A172 (cell line): ENCODE measurements around the gene MUC3A. TPM values are rescaled to one million over a fixed set of nuclear protein-coding genes. Genes with fewer than 3 reads are reported as not detected.

Source experiments
- DNase-seq: peaks from one replicate; pipeline ENCODE4 v3.0.0-alpha.2; 2015; ENCODE audit warnings: low spot score
- total RNA-seq: library from RNA; depleted of rRNA; stranded (reverse); fragments of >200 nt; shearing (Covaris generic); gene quantifications from 2 replicates; pipeline ENCODE4 v1.2.3, GENCODE V29; 2014; rRNA removed

MUC3A gene
- total RNA-seq, 1 experiment from 2014 or later, result not detected

GRCh38 chr7:101017064-101017777 lies 67.9 kb downstream of the MUC3A start:
- DNase-seq, result peak; percentile 93

Other genes starting within 250 kb of the MUC3A start
- 76.9 and 110 TPM in 2 replicates for gene POP7, start 243.4 kb upstream of the MUC3A start, total RNA-seq
- not detected in 2 replicates for gene EPO, start 229.1 kb upstream of the MUC3A start, total RNA-seq
- gene ZAN, start 215.9 kb upstream of the MUC3A start, total RNA-seq, result not detected in 2 replicates
- 46.0 and 65.3 TPM in 2 replicates for gene EPHB4, start 122.0 kb upstream of the MUC3A start, total RNA-seq
- 9.6 and 12.4 TPM in 2 replicates for gene SLC12A9, start 96.8 kb upstream of the MUC3A start, total RNA-seq
- 157 and 180 TPM in 2 replicates for gene TRIP6, start 82.1 kb upstream of the MUC3A start, total RNA-seq
- gene SRRT, start 74.4 kb upstream of the MUC3A start, total RNA-seq, result 78.3 and 86.7 TPM in 2 replicates
- 1.8 and 3.3 TPM in 2 replicates for gene UFSP1, start 59.8 kb upstream of the MUC3A start, total RNA-seq
- 1.5 and 2.8 TPM in 2 replicates for gene ACHE, start 53.6 kb upstream of the MUC3A start, total RNA-seq
- not detected in 2 replicates for gene MUC12, start 20.0 kb downstream of the MUC3A start, total RNA-seq
- not detected in 2 replicates for gene MUC17, start 70.5 kb downstream of the MUC3A start, total RNA-seq
- 9.4 and 13.4 TPM in 2 replicates for gene TRIM56, start 135.9 kb downstream of the MUC3A start, total RNA-seq
- gene SERPINE1, start 177.6 kb downstream of the MUC3A start, total RNA-seq, result 463 and 480 TPM in 2 replicates
- 332 and 409 TPM in 2 replicates for gene AP1S1, start 204.9 kb downstream of the MUC3A start, total RNA-seq
- gene VGF, start 216.0 kb downstream of the MUC3A start, total RNA-seq, result 1.0 and 1.3 TPM in 2 replicates
- gene NAT16, start 230.8 kb downstream of the MUC3A start, total RNA-seq, result 0.93 TPM in 1 of 2 replicates, not detected in the other